NCI-H82 (cell line): ENCODE measurements around the gene MPZL2.

Source experiments
- DNase-seq: peaks from one replicate; lab custom pipeline; 2025; lab: John Stamatoyannopoulos, UW

Gene MPZL2

GRCh38 chr11:118243161-118243560 is 20.9 kb downstream of the MPZL2 start:
- no peak for DNase-seq

GRCh38 chr11:118241764-118242098 is 22.4 kb downstream of the MPZL2 start:
- no peak for DNase-seq

DNA sequence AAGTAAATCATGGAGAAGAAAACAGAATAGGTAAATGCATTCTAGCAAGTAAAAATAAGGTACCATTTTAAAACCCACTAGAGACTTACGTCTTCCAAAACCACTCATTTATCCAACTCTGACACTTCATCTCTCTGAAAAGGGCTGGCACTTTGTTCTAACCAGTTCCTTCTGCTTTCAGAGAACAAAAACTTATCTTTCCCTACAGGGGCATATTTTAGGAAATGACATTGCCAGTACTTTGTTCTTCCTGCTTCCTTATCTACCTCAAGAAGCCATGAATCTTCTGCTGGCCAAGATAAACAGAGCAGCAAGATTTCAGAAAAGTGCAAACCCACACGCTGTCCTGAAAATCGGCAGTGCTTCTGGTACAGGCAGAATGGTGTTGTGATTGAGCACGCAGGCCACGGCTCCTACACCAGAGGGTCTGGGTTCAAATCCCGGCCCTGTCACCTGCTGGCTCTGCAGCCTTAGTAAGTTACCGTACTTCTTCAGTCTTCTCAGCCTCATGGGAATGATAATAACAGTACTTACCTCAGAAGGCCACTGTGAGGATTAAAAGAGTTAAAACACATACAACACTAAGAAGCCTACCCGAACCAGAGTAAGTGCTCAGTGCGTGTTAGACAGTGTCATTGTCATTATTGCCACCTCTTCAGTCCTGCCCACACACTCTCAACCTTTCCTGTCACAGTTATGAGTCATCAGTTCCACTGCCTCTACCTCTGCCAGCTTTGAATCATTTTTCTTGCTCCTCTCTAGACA is 22.9 kb downstream of the MPZL2 start:
- no peak for DNase-seq

GRCh38 chr11:118239509-118240205 is 24.4 kb downstream of the MPZL2 start:
- no peak for DNase-seq

GRCh38 chr11:118238929-118239328 is 25.2 kb downstream of the MPZL2 start:
- DNase-seq: no peak

- DNase-seq: no peak
Observed at GRCh38 chr11:118238421-118238820, 25.7 kb downstream of the MPZL2 start.

GRCh38 chr11:118236170-118236569 is 27.9 kb downstream of the MPZL2 start:
- peak; percentile 75 for DNase-seq

GRCh38 chr11:118234833-118235232 is 29.3 kb downstream of the MPZL2 start:
- no peak for DNase-seq

GRCh38 chr11:118233850-118234249 is 30.2 kb downstream of the MPZL2 start:
- no peak for DNase-seq

- no peak for DNase-seq
Observed at GRCh38 chr11:118233377-118233776, 30.7 kb downstream of the MPZL2 start.

- no peak for DNase-seq
Observed at GRCh38 chr11:118232659-118233058, 31.4 kb downstream of the MPZL2 start.

DNA sequence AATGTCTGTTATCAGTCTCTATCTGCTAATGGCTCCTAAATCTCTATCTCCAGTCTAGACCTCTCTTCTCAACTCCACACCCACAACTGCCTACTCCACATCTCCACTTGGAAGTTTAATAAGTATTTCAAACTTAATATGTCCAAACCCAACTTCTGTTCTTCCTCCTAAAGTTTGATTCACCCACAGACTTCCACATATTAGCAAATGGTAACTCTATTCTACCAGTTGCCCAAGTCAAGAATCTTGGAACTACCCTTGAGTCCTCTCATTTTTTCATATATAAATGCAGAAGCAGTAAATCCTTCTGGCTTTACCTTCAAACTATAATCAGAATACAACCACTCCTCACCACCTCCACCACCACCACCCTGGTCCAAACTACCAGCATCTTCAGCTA is 32.6 kb downstream of the MPZL2 start:
- DNase-seq: no peak

DNA sequence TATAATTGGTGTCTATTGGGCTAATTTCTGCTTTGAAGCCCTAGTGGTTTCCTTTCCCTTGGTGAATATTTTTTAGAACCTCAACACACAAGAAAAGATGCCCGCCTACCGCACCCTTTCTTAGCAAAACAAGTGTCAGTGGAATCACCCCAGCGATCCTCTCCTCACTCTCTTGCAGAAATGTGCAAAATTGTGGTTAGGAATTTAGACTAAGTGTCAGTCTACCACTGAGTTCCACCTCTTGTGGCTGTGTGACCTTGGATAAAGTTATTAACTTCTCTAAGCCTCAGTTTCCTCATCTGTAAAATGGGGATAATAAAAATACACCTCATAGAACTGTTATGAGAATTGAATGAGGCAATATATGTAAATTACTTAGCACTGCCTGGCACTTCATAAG is 34.0 kb downstream of the MPZL2 start:
- no peak for DNase-seq

- no peak for DNase-seq
Observed at GRCh38 chr11:118229274-118229847, 34.7 kb downstream of the MPZL2 start.

DNA sequence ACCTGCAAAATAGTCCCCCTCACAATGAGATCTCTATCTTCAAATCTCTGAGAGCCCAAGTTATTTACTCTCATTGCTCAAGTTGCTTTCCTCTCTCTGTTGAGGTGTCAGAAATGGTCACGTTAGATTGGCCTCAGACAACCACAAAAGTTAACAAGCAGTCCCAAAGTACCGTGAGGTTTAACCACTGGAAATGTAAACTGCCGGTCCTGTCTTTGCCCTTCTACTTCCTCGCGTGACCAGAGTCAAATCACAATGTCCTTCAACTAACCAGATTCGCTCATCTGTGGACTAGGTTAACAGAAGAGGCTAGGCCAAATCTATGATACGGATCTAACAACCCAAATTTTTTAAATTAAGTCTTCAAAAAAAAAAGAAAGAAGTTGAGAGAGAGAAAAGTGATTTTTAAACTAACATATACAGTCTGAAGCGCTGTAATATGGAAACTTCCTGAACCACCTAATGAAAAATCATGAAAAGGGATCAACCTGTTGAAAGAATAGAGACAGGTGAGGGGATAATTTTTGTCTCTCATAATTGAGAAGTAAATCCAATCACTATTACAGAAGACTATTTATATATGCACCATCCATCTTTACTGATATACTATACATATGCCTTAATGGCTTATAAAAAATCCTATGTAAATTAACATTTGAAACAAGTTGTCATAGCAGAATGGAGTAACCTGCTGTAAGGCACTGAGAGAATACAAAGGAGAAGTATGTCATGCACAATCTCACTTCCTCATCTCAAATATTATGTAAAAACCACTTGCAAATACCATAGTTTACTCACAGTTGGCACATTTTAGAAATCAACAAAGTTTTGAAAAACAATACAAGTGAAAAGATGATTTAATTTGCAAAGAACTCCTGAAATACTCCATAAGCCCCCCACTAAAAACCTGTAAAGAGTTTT is 36.0 kb downstream of the MPZL2 start:
- no peak for DNase-seq

DNA sequence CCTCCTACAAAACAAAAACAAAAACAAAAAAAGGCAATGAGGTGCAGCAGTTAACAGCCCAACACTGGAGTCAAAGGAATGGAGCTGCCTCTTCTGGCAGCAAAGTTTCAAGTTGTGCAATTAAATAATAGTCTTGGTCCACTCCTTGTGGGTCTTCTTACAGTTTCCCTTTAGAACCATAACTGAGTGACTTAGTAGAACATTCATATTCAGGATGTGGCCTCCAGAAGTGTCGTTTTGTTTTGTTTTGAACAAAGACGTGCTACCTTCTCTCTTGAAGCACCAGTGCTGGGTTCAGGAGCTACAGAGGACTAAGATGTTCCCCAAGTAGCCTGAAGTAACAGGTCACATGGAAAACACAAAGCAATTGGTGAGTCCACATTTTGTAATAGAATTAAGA is 37.3 kb downstream of the MPZL2 start:
- no peak for DNase-seq

DNA sequence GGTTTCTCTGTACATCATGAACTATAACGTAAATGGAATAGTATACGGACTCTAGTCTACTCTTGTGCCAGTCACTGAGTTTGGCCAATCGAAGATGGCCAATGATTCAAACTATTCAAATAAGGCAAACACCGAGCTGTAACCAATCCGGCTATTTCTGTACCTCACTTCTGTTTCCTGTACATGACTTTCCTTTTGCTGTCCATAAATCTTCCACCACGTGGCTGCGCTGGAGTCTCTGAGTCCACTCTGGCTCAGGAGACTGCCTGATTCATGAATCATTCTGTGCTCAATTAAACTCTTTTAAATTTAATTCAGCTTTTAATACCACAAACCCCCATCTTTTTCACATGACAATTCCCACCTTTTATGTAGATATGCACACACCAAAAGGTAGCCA is 37.8 kb downstream of the MPZL2 start:
- no peak for DNase-seq

- no peak for DNase-seq
Observed at GRCh38 chr11:118224511-118225188, 39.4 kb downstream of the MPZL2 start, which contains the start of gene JAML. JAML (minus strand) TSS chr11:118225011; CDS start chr11:118214866, 10,145 bp downstream.

DNA sequence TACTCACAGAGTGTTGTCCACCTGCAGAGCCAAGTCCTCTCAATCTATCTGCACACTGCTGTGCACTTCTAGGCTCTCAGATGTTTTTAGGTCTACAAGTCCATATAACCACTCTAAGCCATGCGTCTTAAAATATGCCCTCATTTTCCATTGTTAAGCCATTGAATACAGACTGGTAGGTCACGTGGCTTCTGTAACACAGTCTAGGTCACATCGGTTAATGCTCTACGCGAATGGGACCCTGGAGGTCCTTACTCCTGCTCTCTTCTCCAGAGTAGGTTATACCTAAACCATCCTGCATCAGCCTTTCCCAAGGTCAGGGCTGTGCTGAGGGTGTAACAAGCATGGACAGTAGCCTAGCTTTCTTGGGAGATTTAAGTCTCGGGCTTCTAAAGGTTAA is 40.1 kb downstream of the MPZL2 start:
- DNase-seq: no peak

DNA sequence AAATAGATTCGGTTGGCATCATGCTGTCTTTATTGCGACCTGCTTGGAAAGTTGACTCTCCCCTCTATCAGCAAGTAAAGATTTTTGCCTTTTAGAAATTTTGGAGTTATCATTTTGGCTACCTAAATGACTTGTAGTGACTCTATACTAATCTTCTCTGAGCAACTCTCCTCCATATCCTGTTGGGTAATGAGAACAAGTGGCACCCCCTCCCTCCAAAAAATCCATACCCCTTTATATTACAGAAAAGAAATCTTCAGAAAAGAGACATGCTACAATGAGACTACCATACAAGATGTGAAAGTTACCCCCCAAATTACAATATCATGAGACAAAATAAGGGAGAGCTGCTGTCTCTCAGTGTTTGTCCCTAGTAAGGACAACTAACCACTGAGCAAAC is 40.5 kb downstream of the MPZL2 start:
- no peak for DNase-seq

DNA sequence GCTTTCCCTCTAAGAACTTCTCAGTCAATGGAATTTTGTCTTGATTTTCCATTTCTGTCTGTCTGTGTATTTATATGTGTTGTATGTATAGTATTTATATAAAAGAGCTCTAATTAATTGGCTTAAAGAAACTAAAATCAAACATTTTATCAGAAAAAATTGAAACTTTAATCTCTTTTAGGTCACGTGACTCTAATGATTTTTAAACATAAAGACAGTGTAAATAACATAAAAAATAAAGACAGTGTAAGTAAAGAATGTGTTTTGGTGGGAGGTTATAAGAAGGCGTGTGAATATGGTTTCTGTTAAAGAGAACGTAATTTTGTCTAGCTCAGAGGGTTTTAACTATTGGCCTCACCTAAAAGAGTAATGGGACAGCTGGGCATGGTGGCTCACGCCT is 41.7 kb downstream of the MPZL2 start:
- DNase-seq: no peak

DNA sequence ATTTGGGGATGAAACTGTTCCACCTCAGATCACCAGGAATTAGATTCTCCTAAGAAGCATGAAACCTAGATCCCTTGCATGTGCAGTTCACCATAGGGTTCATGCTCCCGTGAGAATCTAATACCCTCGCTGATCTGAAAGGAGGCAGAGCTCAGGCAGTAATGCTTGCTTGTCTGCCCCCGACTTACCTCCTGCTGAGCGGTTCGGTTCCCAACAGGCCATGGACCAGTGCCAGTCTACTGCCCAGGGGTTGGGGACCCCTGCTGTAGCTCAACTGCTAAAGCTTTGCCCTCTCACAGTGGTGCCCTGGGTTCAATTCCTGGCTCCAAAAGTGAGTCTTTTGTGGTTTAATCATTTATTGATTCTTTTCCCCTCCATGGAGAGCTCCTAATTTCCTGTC is 42.7 kb downstream of the MPZL2 start:
- no peak for DNase-seq
